ENCODE results near the gene WDSUB1.

WDSUB1 gene

GRCh38 chr2:159226608-159227385, 59.7 kb downstream of the WDSUB1 start:
- DNase-seq (ENCODE audit: low read depth in 1 of 2, low spot score in 1 of 2): no peak
- TF ChIP-seq REST (IDR thresholded peaks at IDR 0.05; ENCODE audit: insufficient replicate concordance, low read depth) (no peak), CTCF (IDR thresholded peaks at IDR 0.05; ENCODE audit: insufficient read depth, low read length) (no peak), POLR2AphosphoS5 (IDR thresholded peaks at IDR 0.05; ENCODE audit: low read depth) (no peak), SPI1 (IDR thresholded peaks at IDR 0.05; ENCODE audit: borderline replicate concordance, low read depth) (no peak), GABPA (IDR thresholded peaks at IDR 0.05; ENCODE audit: low read depth) (no peak)
- Histone ChIP-seq H3K4me3 (replicated peaks; ENCODE audit: insufficient read depth, low read length) (no peak overlapping the region), H3K27ac (replicated peaks) (peak overlapping the region; percentile 2), H3K27me3 (ENCODE audit: insufficient read depth, poor library complexity, severe bottlenecking) (no peaks in the 10 kb centered on the region)

- Histone ChIP-seq H3K27me3 (ENCODE audit: insufficient read depth, poor library complexity, severe bottlenecking) (no peaks in the 10 kb centered on the region), H3K4me3 (replicated peaks; ENCODE audit: insufficient read depth, low read length) (no peak overlapping the region), H3K27ac (replicated peaks) (peak overlapping the region; percentile 2)
- peak; percentile 35 to 59 for DNase-seq (ENCODE audit: low read depth in 1 of 2, low spot score in 1 of 2)
- peak; percentile 37; the same call in 1 of the 2 replicates for TF ChIP-seq SPI1 (IDR thresholded peaks at IDR 0.05; ENCODE audit: borderline replicate concordance, low read depth)
- TF ChIP-seq GABPA (IDR thresholded peaks at IDR 0.05; ENCODE audit: low read depth): no peak
Measured at GRCh38 chr2:159226059-159226461, 60.4 kb downstream of the WDSUB1 start.

GRCh38 chr2:159225025-159226016, 61.2 kb downstream of the WDSUB1 start:
- TF ChIP-seq POLR2AphosphoS5 (IDR thresholded peaks at IDR 0.05; ENCODE audit: low read depth): no peak
- no peak for TF ChIP-seq CTCF (IDR thresholded peaks at IDR 0.05; ENCODE audit: insufficient read depth, low read length)
- no peak for TF ChIP-seq GABPA (IDR thresholded peaks at IDR 0.05; ENCODE audit: low read depth)
- no peak for TF ChIP-seq SPI1 (IDR thresholded peaks at IDR 0.05; ENCODE audit: borderline replicate concordance, low read depth)
- TF ChIP-seq REST (IDR thresholded peaks at IDR 0.05; ENCODE audit: insufficient replicate concordance, low read depth): no peak
- Histone ChIP-seq H3K27ac (replicated peaks) (no peak overlapping the region; the same call in 1 of the 2 replicates), H3K27me3 (ENCODE audit: insufficient read depth, poor library complexity, severe bottlenecking) (no peaks in the 10 kb centered on the region), H3K4me3 (replicated peaks; ENCODE audit: insufficient read depth, low read length) (no peak overlapping the region)
- no peak for DNase-seq (ENCODE audit: low read depth in 1 of 2, low spot score in 1 of 2)
